Right renal pelvis (tissue), 4 donors: ENCODE measurements around the gene FRY. TPM values are rescaled to one million over a fixed set of nuclear protein-coding genes. Genes with fewer than 3 reads are reported as not detected.

Source experiments
- DNase-seq, 4 donors: peaks; one replicate each; pipeline ENCODE4 v3.0.0-alpha.2; 2013; ENCODE audit warnings: low read depth in 4 of 4, low spot score in 3 of 4, missing footprints in 1 of 4
- polyA plus RNA-seq, 4 donors: library from polyadenylated mRNA; unstranded; fragments of 120-200 nt; gene quantifications; one replicate each; pipeline ENCODE4 v1.2.1, GENCODE V29; 2013; ENCODE audit not compliant: insufficient read length in 4 of 4

FRY gene
- polyA plus RNA-seq, 4 donors = 43.5 to 61.3 (median 46.2) TPM

GRCh38 chr13:32125221-32125689, 93.7 kb downstream of the FRY start:
- no peak for DNase-seq

DNA sequence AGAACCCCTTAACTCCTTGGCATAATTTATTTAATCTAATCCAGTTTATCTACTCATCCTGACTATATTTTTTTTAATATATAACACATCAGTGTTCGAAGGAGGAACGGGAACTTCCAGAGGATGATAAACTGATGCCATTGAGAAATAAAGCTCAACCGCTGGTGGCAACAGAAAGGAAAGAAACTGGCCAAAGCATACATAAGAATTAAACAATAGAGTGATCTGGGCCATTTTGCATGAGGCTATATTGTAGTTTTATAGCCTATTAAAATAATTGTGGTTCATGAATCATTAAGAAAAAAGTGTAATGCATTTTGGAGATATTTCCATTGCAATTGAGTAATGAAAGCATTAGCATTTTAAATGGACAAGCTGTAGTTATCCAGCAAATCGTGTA, 94.2 kb downstream of the FRY start:
- DNase-seq = no peak

- no peak for DNase-seq
These were observed 94.7 kb downstream of the FRY start for GRCh38 chr13:32126278-32126677.

- no peak for DNase-seq
These were observed 95.2 kb downstream of the FRY start for GRCh38 chr13:32126756-32127155.

- no peak for DNase-seq
These were observed 96.1 kb downstream of the FRY start for GRCh38 chr13:32127691-32128090.

- no peak for DNase-seq
These were observed 102.9 kb downstream of the FRY start for GRCh38 chr13:32134241-32135055.

DNA sequence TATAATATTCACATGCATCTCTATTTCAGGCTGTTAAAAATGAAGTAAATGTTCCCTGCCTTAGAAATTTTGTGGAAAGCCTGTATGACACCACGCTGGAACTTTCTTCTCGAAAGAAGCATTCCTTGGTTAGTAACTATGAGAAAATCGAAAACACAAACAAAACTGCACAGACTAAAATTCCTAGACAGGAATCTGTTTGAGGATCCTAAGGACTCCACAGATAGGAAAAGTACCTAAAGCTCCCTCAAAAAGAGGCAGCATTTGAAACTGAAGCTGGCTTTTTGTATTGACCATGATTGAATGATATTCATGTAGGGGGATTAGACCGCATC, 103.4 kb downstream of the FRY start:
- DNase-seq = no peak

- no peak for DNase-seq
These were observed 104.1 kb downstream of the FRY start for GRCh38 chr13:32135655-32136054.

GRCh38 chr13:32136061-32136460, 104.5 kb downstream of the FRY start:
- DNase-seq = no peak

DNA sequence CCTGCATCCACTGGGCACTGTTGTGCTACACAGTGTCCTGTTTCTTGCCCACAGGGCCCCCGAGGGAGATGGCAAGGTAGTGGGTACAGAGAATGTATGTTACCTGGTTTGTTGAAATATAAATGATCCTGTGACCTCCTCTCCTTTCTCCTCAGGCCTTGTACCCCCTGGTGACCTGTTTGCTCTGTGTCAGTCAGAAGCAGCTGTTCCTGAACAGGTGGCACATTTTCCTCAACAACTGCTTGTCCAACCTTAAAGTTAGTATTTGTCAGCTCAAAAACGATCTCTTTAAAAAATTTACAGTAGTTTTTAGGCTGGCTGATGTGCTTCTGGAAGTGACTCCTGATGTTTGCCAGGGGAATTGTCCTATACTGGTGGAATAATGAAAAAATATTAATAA, 105.1 kb downstream of the FRY start:
- no peak for DNase-seq

- no peak for DNase-seq
These were observed 107.7 kb downstream of the FRY start for GRCh38 chr13:32139251-32139650.

- DNase-seq = no peak
These were observed 108.5 kb downstream of the FRY start for GRCh38 chr13:32140109-32140508.

DNA sequence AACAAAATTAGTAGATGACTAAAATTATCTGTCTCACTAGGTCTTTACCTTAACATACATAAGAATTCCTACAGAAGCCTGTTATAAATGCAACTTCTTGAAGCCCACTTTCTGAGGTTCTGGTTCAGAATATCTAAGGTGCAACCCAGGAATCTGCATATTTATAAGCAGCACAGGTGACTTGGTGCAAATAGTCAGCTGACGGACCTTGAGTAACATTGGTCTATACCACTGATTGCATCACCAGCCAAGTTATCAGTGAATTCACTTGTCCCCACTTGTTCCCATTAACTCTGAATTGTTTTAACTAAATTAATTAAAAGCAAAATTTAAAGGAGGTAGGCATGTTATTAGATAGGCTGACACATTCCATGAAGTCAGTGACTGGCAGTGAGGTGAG, 109.9 kb downstream of the FRY start:
- no peak for DNase-seq

DNA sequence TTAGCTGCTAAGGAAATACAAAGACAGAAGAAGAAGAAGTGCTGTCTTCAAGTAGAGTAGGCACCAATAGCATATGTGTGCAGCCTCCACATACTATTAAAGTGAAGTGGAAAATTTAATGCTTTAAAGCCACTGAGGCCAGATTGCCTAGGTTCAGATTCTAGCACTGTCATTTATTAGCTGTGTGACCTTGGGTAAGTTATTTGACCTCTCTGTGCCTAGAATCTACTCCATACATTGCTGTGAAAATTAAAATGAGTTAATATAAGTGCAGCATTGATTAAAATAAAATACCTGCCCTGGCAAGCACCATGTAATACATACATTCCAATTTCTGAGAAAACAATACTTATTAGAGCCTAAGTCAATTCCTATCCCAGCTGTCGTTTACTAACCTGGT, 110.5 kb downstream of the FRY start:
- no peak for DNase-seq

- DNase-seq = peak in 1 of 4 donors; percentile 25
These were observed 111.4 kb downstream of the FRY start for GRCh38 chr13:32142956-32143375.

DNA sequence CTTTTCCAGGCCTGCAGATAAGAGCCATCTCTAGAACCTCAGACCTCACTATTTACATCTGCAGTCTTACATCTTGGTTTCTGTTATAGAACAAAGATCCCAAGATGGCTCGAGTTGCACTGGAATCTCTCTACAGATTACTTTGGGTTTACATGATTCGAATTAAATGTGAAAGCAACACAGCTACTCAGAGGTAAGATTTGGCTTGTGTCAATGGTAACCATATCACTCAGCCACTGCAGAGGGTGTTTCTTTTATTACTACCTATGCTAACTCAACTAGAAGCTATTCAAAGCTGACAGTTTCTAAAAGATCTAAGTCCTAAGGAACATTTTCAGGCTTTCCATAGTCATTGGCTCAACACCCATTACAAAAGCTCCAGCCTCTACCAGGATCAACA, 115.6 kb downstream of the FRY start:
- DNase-seq = no peak

GRCh38 chr13:32147976-32148375, 116.4 kb downstream of the FRY start:
- no peak for DNase-seq

- DNase-seq = no peak
These were observed 118.7 kb downstream of the FRY start for GRCh38 chr13:32150239-32150638.

DNA sequence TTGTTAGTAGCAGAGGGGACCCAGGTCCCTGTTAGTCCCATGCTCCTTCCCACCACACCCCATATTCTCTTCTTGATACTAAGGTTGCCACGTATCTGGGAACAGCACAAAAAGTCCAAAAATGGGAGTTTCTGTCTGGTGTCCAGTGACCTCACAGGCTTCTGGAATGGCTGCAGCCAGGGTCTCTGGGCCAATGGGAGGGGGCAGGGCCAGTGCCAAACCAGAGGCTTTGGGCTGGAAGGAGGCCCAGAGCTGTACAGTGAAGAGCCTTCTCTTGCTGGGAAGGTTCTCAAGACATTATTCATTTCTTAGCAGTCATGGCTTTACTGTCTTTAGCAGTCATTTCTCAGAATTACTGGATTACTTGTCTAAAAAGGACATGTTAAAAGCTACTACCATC, 119.2 kb downstream of the FRY start:
- no peak for DNase-seq

- no peak for DNase-seq
These were observed 119.7 kb downstream of the FRY start for GRCh38 chr13:32151240-32151639.

- no peak for DNase-seq
These were observed 121.5 kb downstream of the FRY start for GRCh38 chr13:32153056-32153455.

DNA sequence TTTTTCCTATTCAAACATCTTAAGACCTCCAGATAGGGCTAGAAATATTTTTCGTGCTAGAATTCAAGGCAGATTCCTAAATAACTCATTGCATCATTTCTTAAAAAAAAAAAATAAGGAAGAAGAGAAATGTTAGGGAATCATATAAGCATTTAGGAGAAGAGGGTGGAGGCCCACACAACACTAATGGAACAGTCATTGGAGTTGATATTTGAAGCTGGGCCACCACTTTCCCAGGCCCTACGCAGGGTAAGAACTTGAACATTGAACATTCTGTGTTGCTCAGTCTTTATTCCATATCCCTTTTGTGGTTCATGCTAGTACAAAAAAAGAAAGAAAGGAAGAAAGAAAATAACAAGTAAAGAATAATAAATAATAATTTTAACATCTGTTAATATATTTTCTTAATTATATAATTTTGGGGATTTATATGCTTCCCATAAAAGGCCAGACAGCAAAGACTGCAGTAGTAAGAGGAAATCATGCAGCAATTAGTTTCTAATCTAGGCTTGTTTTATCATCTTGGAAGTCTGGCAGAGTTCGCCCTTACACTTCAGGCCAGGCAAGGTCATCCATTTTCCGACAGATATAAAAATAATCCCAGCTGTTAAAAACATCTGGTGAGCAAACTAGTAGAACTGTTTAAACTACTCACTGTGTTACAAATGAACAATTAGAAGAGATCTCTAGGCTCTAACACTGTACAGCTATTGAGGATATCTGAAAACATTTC, 127.7 kb downstream of the FRY start:
- peak in 2 of 4 donors; percentile 20 to 40 for DNase-seq
